Breast epithelium (tissue), 4 donors: ENCODE data around the gene ATP13A5. TPM values are rescaled to one million over a fixed set of nuclear protein-coding genes. Genes with fewer than 3 reads are reported as not detected.

ENCODE experiments used
- DNase-seq, 2 donors: peaks; one replicate each; pipeline ENCODE4 v3.0.0-alpha.2; 2019; ENCODE audit warnings: low spot score in 2 of 2
- H3K27ac ChIP-seq, 2 donors: fragments of 200-600 bp; sonication (generic) in 1 of 2; one replicate each; pipeline ENCODE4 v1.5.1; 2016 to 2019; ENCODE audit warnings: mild to moderate bottlenecking in 1 of 2
- H3K27me3 ChIP-seq, 2 donors: fragments of 200-600 bp; sonication (generic) in 1 of 2; one replicate each; pipeline versions ENCODE4 v1.5.1 to v1.6.0; 2017 to 2019; ENCODE audit warnings: control low read depth in 1 of 2, mild to moderate bottlenecking in 1 of 2
- H3K36me3 ChIP-seq: fragments of 200-600 bp; one replicate; pipeline ENCODE4 v1.5.1; 2019
- H3K4me1 ChIP-seq, 2 donors: fragments of 200-600 bp; sonication (generic); one replicate each; pipeline ENCODE4 v1.5.1; 2016 to 2019; ENCODE audit warnings: control low read depth in 1 of 2
- H3K4me3 ChIP-seq, 3 donors: fragments of 200-600 bp; sonication (generic); 1 replicate in 2 of 3; 2 replicates in 1 of 3; pipeline ENCODE4 v1.5.1; 2016 to 2019; ENCODE audit warnings: mild to moderate bottlenecking in 3 of 3, moderate library complexity in 2 of 3
- H3K9me3 ChIP-seq, 2 donors: fragments of 200-600 bp; sonication (generic) in 1 of 2; one replicate each; pipeline ENCODE4 v1.5.1; 2016 to 2019; ENCODE audit warnings: control low read depth in 1 of 2
- CTCF ChIP-seq, 3 donors: fragments of 450-650 bp; IDR thresholded peaks; one replicate each; pipeline ENCODE4 v1.5.1; 2016 to 2017; ENCODE audit warnings: antibody characterized with exemption in 3 of 3, mild to moderate bottlenecking in 3 of 3, moderate library complexity in 3 of 3
- POLR2A ChIP-seq: fragments of 450-650 bp; IDR thresholded peaks from one replicate; pipeline ENCODE4 v1.6.1; 2016; ENCODE audit warnings: antibody characterized with exemption, mild to moderate bottlenecking, moderate library complexity
- POLR2AphosphoS5 ChIP-seq, 3 donors: sonication (generic); formaldehyde crosslinking; IDR thresholded peaks; one replicate each; pipeline ENCODE4 v1.6.1; 2017; ENCODE audit warnings: antibody characterized with exemption in 3 of 3
- intact Hi-C: fragments of 100-400 bp; cut with DNase I; formaldehyde crosslinking; loops from one replicate; pipeline ENCODE4 v1.15.1; 2023; ENCODE audit warnings: low total_unique reads
- total RNA-seq, 3 donors: library from RNA; depleted of rRNA; stranded (reverse); fragments of >200 nt; gene quantifications; one replicate each; pipeline ENCODE4 v1.1.0, GENCODE V29; 2016

ATP13A5 gene
- total RNA-seq, 3 donors from 2014 or later, result 2.3 to 4.5 TPM; not detected in 1

DNA sequence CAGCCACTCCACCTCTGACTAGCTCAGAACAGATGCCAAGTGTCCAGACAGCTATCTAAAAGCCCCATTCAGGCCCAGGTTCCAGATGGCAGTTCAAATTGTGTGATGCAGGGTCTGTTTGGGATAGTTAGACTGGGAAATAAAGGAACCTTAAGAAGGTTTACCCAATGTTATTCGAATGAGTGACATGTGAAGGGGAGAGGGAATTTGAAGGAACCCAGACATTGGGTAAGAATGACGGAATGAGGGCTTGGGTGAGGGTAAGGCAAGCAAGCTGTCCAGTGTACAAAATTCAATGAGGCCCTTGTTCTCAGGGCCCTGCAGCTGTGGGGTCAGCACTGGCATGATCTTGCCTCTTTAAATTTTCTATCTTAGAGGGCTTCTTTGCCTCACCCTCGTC, 34.1 kb downstream of the ATP13A5 start:
- Histone ChIP-seq H3K4me1 (no peaks in the 10 kb centered on the region), H3K27me3 (no peaks in the 10 kb centered on the region), H3K36me3 (no peaks in the 10 kb centered on the region), H3K4me3 (no peak overlapping the region), H3K9me3 (no peaks in the 10 kb centered on the region), H3K27ac (no peak overlapping the region)
- TF ChIP-seq POLR2AphosphoS5 (IDR thresholded peaks at IDR 0.05) (no peak), CTCF (IDR thresholded peaks at IDR 0.05) (no peak), POLR2A (no peak)
- DNase-seq, result no peak
- intact Hi-C loops, result no loop called here

GRCh38 chr3:193343726-193344222, 34.8 kb downstream of the ATP13A5 start:
- Histone ChIP-seq H3K27me3 (no peaks in the 10 kb centered on the region), H3K4me1 (no peaks in the 10 kb centered on the region), H3K9me3 (no peaks in the 10 kb centered on the region), H3K36me3 (no peaks in the 10 kb centered on the region), H3K4me3 (no peak overlapping the region), H3K27ac (no peak overlapping the region)
- intact Hi-C loops, result no loop called here
- DNase-seq, result no peak
- TF ChIP-seq CTCF (IDR thresholded peaks at IDR 0.05) (no peak), POLR2AphosphoS5 (IDR thresholded peaks at IDR 0.05) (no peak), POLR2A (no peak)

- TF ChIP-seq POLR2A (no peak), POLR2AphosphoS5 (IDR thresholded peaks at IDR 0.05) (no peak), CTCF (IDR thresholded peaks at IDR 0.05) (no peak)
- Histone ChIP-seq H3K27me3 (no peaks in the 10 kb centered on the region), H3K4me3 (no peak overlapping the region), H3K36me3 (no peaks in the 10 kb centered on the region), H3K27ac (no peak overlapping the region), H3K4me1 (no peaks in the 10 kb centered on the region), H3K9me3 (no peaks in the 10 kb centered on the region)
- DNase-seq, result no peak
- intact Hi-C loops, result no loop called here
Observed at GRCh38 chr3:193342551-193342950, 36.0 kb downstream of the ATP13A5 start.

DNA sequence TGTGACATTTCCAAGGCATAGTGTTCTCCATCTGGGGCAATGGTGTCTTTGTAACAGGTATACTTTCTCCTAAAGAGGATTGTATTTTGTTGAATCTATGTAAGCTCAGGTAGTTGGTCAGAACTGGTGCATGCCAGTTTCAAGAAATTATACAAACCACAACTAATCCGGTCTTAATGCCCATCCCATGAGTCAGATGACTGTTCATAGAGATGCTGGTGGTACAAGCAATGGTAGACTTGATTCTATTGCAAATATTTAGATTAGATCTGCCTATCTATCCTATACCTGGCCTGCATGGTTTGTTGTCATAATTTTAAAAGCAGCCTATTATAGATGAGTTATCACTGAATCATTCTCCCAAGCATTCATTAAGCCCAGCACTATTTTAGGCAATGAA, 43.5 kb downstream of the ATP13A5 start:
- DNase-seq, result no peak
- Histone ChIP-seq H3K4me3 (no peak overlapping the region), H3K4me1 (no peaks in the 10 kb centered on the region), H3K9me3 (no peaks in the 10 kb centered on the region), H3K27me3 (no peaks in the 10 kb centered on the region), H3K36me3 (no peaks in the 10 kb centered on the region), H3K27ac (no peak overlapping the region)
- intact Hi-C loops, result no loop called here
- no peak for TF ChIP-seq POLR2AphosphoS5 (IDR thresholded peaks at IDR 0.05)
- TF ChIP-seq POLR2A, result no peak
- no peak for TF ChIP-seq CTCF (IDR thresholded peaks at IDR 0.05)

DNA sequence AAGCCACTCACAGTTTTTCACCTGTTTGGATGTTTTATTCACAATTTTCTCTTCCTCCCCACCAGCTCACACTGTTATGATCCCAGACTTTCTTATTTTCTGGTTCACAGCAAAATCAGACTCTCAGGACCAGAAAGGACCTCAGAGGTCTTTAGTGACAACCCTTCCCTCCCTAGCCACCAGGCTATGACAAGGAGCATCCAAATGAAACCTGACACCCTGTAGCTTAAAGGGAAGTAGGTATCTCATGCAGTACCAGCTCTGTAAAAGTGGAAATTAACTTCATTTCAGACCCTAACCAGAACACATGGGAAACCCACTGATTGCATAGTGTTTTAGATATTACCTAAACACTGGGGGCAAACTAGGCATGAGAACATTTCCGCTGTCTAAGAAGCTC, 45.3 kb downstream of the ATP13A5 start:
- no peak for DNase-seq
- no peaks in the 10 kb centered on the region for H3K4me1 ChIP-seq
- H3K27me3 ChIP-seq, result no peaks in the 10 kb centered on the region
- H3K4me3 ChIP-seq, result no peak overlapping the region
- TF ChIP-seq POLR2AphosphoS5 (IDR thresholded peaks at IDR 0.05) (no peak), POLR2A (no peak), CTCF (IDR thresholded peaks at IDR 0.05) (no peak)
- no peaks in the 10 kb centered on the region for H3K9me3 ChIP-seq
- no peaks in the 10 kb centered on the region for H3K36me3 ChIP-seq
- no peak overlapping the region for H3K27ac ChIP-seq
- intact Hi-C loops, result loop anchor here (5.0 kb wide), 1 partner anchor 621 kb away; no protein-coding TSS in a partner anchor
